Right cardiac atrium (tissue), 5 donors: Measurements from ENCODE around the gene RARS1. TPM values are rescaled to one million over a fixed set of nuclear protein-coding genes. Genes with fewer than 3 reads are reported as not detected.

ENCODE experiments used
- ATAC-seq, 2 donors: fragments of 200-7000 bp; cut with Tn5 transposase; one replicate each; pipeline versions ENCODE4 v1.8.0 to v1.9.1; 2020; ENCODE audit warnings: moderate library complexity in 2 of 2, mild to moderate bottlenecking in 1 of 2
- DNase-seq, 3 donors: peaks; one replicate each; pipeline ENCODE4 v3.0.0-alpha.2; 2020
- H3K27ac ChIP-seq: one replicate; pipeline ENCODE4 v1.5.1; 2013; ENCODE audit warnings: mild to moderate bottlenecking, low read length, control low read depth, moderate library complexity
- H3K27me3 ChIP-seq: one replicate; pipeline ENCODE4 v1.6.1; 2013; ENCODE audit not compliant: control insufficient read depth, insufficient read depth
- H3K4me1 ChIP-seq: one replicate; pipeline ENCODE4 v1.6.1; 2013; ENCODE audit warnings: low read length; ENCODE audit not compliant: control insufficient read depth, insufficient read depth
- H3K4me3 ChIP-seq: one replicate; pipeline ENCODE4 v1.5.1; 2013; ENCODE audit warnings: low read length, control low read depth
- H3K9me3 ChIP-seq: one replicate; pipeline ENCODE4 v1.6.1; 2013; ENCODE audit warnings: low read length; ENCODE audit not compliant: control insufficient read depth
- WGBS: extraction: QIAGEN DNeasy Blood & Tissue Kit; methylation state at CpG from one replicate; pipeline ENCODE4 v1.1.7; 2013; 5-methylcytosine and 5-hydroxymethylcytosine counted together
- intact Hi-C, 4 donors: fragments of 100-400 bp; cut with DNase I; formaldehyde crosslinking; loops; one replicate each; pipeline versions ENCODE4 v1.11.0 to v1.14.0; 2022 to 2023
- polyA plus RNA-seq: library from polyadenylated mRNA; stranded (reverse); fragments of 200-250 nt; gene quantifications from one replicate; pipeline ENCODE4 v1.2.3, GENCODE V29; 2013
- total RNA-seq, 4 donors: library from RNA; stranded (reverse); fragmentation: NEBNext Ultra II Directional; extraction: Animal tissue kit (Norgen Biotek cat#: 25700); gene quantifications; one replicate each; pipeline ENCODE4 v1.2.1, GENCODE V29; 2021
- donor health status: healthy with polysubstance abuse.
- donor health status: DM: no; HTN: yes; CAD: no.
- donor health status: DM: no; HTN: no; CAD: no.
- donor health status: DM: no; HTN: yes; CAD: no; lungs with severe emphysema.
- donor health status: DM: yes; HTN: yes; CAD: no.

Gene RARS1
- total and polyA plus RNA-seq, 5 donors = 27.9 to 54.3 (median 48.3) TPM

GRCh38 chr5:168460606-168461005 lies 25.7 kb upstream of the RARS1 start:
- DNase-seq = no peak
- WGBS = 91% methylated on average over 9 of the region's 9 CpGs
- H3K27ac ChIP-seq = no peak overlapping the region
- H3K9me3 ChIP-seq = no peaks in the 10 kb centered on the region
- no peak for ATAC-seq
- no peaks in the 10 kb centered on the region for H3K27me3 ChIP-seq
- no peak overlapping the region for H3K4me3 ChIP-seq
- no peaks in the 10 kb centered on the region for H3K4me1 ChIP-seq
- intact Hi-C loops = no loop called here

GRCh38 chr5:168463081-168463480 lies 23.2 kb upstream of the RARS1 start:
- H3K4me1 ChIP-seq = no peaks in the 10 kb centered on the region
- intact Hi-C loops = no loop called here
- DNase-seq = no peak
- H3K4me3 ChIP-seq = no peak overlapping the region
- H3K9me3 ChIP-seq = no peaks in the 10 kb centered on the region
- no peaks in the 10 kb centered on the region for H3K27me3 ChIP-seq
- no peak for ATAC-seq
- H3K27ac ChIP-seq = no peak overlapping the region
- 94% methylated on average over 2 of the region's 2 CpGs for WGBS

GRCh38 chr5:168464214-168464613 lies 22.1 kb upstream of the RARS1 start:
- WGBS = 53% methylated on average over 5 of the region's 5 CpGs
- Histone ChIP-seq H3K9me3 (no peaks in the 10 kb centered on the region), H3K27ac (no peak overlapping the region), H3K4me3 (no peak overlapping the region), H3K4me1 (no peaks in the 10 kb centered on the region), H3K27me3 (no peaks in the 10 kb centered on the region)
- no peak for DNase-seq
- intact Hi-C loops = no loop called here
- no peak for ATAC-seq

GRCh38 chr5:168464641-168465040 lies 21.6 kb upstream of the RARS1 start:
- H3K27ac ChIP-seq = no peak overlapping the region
- no peaks in the 10 kb centered on the region for H3K27me3 ChIP-seq
- DNase-seq (no peak), ATAC-seq (no peak)
- H3K4me1 ChIP-seq = no peaks in the 10 kb centered on the region
- intact Hi-C loops = no loop called here
- no peak overlapping the region for H3K4me3 ChIP-seq
- H3K9me3 ChIP-seq = no peaks in the 10 kb centered on the region
- WGBS = 94% methylated on average over 20 of the region's 20 CpGs

GRCh38 chr5:168467755-168468330 lies 18.4 kb upstream of the RARS1 start:
- no peaks in the 10 kb centered on the region for H3K9me3 ChIP-seq
- H3K27me3 ChIP-seq = no peaks in the 10 kb centered on the region
- ATAC-seq (no peak), DNase-seq (no peak)
- WGBS = 79% methylated on average over 12 of the region's 12 CpGs
- no peak overlapping the region for H3K4me3 ChIP-seq
- intact Hi-C loops = no loop called here
- H3K27ac ChIP-seq = no peak overlapping the region
- H3K4me1 ChIP-seq = no peaks in the 10 kb centered on the region

- Histone ChIP-seq H3K27me3 (no peaks in the 10 kb centered on the region), H3K27ac (no peak overlapping the region), H3K4me1 (no peaks in the 10 kb centered on the region), H3K4me3 (no peak overlapping the region), H3K9me3 (no peaks in the 10 kb centered on the region)
- intact Hi-C loops = no loop called here
- WGBS = 73% methylated on average over 8 of the region's 8 CpGs
- ATAC-seq (no peak), DNase-seq (no peak)
Observed at GRCh38 chr5:168468836-168469235, 17.4 kb upstream of the RARS1 start.

GRCh38 chr5:168469816-168470215 lies 16.5 kb upstream of the RARS1 start:
- DNase-seq (no peak), ATAC-seq (no peak)
- H3K4me3 ChIP-seq = no peak overlapping the region
- no peaks in the 10 kb centered on the region for H3K27me3 ChIP-seq
- H3K9me3 ChIP-seq = no peaks in the 10 kb centered on the region
- intact Hi-C loops = no loop called here
- no peak overlapping the region for H3K27ac ChIP-seq
- 80% methylated on average over 3 of the region's 3 CpGs for WGBS
- no peaks in the 10 kb centered on the region for H3K4me1 ChIP-seq

GRCh38 chr5:168471785-168472184 lies 14.5 kb upstream of the RARS1 start:
- 87% methylated on average over 4 of the region's 4 CpGs for WGBS
- no peak for DNase-seq
- no peak overlapping the region for H3K27ac ChIP-seq
- ATAC-seq = no peak
- no peaks in the 10 kb centered on the region for H3K27me3 ChIP-seq
- H3K9me3 ChIP-seq = no peaks in the 10 kb centered on the region
- intact Hi-C loops = no loop called here
- H3K4me1 ChIP-seq = no peaks in the 10 kb centered on the region
- no peak overlapping the region for H3K4me3 ChIP-seq

GRCh38 chr5:168472329-168472728 lies 13.9 kb upstream of the RARS1 start:
- no peak for ATAC-seq
- H3K27me3 ChIP-seq = no peaks in the 10 kb centered on the region
- WGBS = 70% methylated on average over 5 of the region's 5 CpGs

GRCh38 chr5:168474319-168474718 lies 12.0 kb upstream of the RARS1 start:
- WGBS = 62% methylated on average over 1 of the region's 1 CpG
- Histone ChIP-seq H3K9me3 (no peaks in the 10 kb centered on the region), H3K4me1 (no peaks in the 10 kb centered on the region), H3K27ac (no peak overlapping the region), H3K27me3 (no peaks in the 10 kb centered on the region), H3K4me3 (no peak overlapping the region)
- intact Hi-C loops = no loop called here
- no peak for DNase-seq
- no peak for ATAC-seq

More at GRCh38 chr5:168472329-168472728, 13.9 kb upstream of the RARS1 start:
- Histone ChIP-seq H3K4me1 (no peaks in the 10 kb centered on the region), H3K9me3 (no peaks in the 10 kb centered on the region), H3K4me3 (no peak overlapping the region), H3K27ac (no peak overlapping the region)
- no peak for DNase-seq
- intact Hi-C loops = no loop called here

- intact Hi-C loops = no loop called here
- 38% methylated on average over 7 of the region's 7 CpGs for WGBS
- ATAC-seq = no peak
Observed at GRCh38 chr5:168477060-168477459, 9.2 kb upstream of the RARS1 start.

GRCh38 chr5:168479166-168479565 lies 7.1 kb upstream of the RARS1 start:
- Histone ChIP-seq H3K9me3 (no peaks in the 10 kb centered on the region), H3K4me1 (no peaks in the 10 kb centered on the region), H3K27me3 (no peaks in the 10 kb centered on the region), H3K4me3 (no peak overlapping the region), H3K27ac (no peak overlapping the region)
- ATAC-seq = no peak
- DNase-seq = no peak
- intact Hi-C loops = no loop called here
- WGBS = 79% methylated on average over 3 of the region's 3 CpGs

More at GRCh38 chr5:168477060-168477459, 9.2 kb upstream of the RARS1 start:
- H3K27me3 ChIP-seq = no peaks in the 10 kb centered on the region
- H3K4me3 ChIP-seq = no peak overlapping the region
- no peaks in the 10 kb centered on the region for H3K4me1 ChIP-seq
- no peak for DNase-seq
- H3K27ac ChIP-seq = no peak overlapping the region
- H3K9me3 ChIP-seq = no peaks in the 10 kb centered on the region
